Dendritic cell treated with granulocyte-macrophage colony-stimulating factor and Interleukin-4, amounts not matched to agents 40 ng/mL and 50 ng/mL, for 4 days (primary cell): ENCODE data around the gene TMEM150C.
"Not testable (repeated sequence)": the region's sequence is repeated elsewhere in the genome, so short reads cannot be mapped to it uniquely, and the experiment has no call there.

Experiments
- H3K27ac Mint-ChIP-seq: one replicate; pipeline ENCODE4 v1.8.0; 2022; ENCODE audit warnings: mild to moderate bottlenecking, mixed read lengths
- H3K27me3 Mint-ChIP-seq: one replicate; pipeline ENCODE4 v1.8.0; 2022; ENCODE audit warnings: mild to moderate bottlenecking, mixed read lengths
- H3K36me3 Mint-ChIP-seq: one replicate; pipeline ENCODE4 v1.8.0; 2022; ENCODE audit warnings: low read depth, mixed read lengths
- H3K4me1 Mint-ChIP-seq: one replicate; pipeline ENCODE4 v1.8.0; 2022; ENCODE audit warnings: low read depth, mixed read lengths
- H3K4me3 Mint-ChIP-seq: one replicate; pipeline ENCODE4 v1.8.0; 2022; ENCODE audit warnings: mild to moderate bottlenecking, moderate library complexity, mixed read lengths
- H3K9me3 Mint-ChIP-seq: one replicate; pipeline ENCODE4 v1.8.0; 2022; ENCODE audit warnings: mixed read lengths
- intact Hi-C: fragments of 100-400 bp; cut with micrococcal nuclease; formaldehyde crosslinking; loops from one replicate; pipeline ENCODE4 v1.15.0; 2022

TMEM150C gene

DNA sequence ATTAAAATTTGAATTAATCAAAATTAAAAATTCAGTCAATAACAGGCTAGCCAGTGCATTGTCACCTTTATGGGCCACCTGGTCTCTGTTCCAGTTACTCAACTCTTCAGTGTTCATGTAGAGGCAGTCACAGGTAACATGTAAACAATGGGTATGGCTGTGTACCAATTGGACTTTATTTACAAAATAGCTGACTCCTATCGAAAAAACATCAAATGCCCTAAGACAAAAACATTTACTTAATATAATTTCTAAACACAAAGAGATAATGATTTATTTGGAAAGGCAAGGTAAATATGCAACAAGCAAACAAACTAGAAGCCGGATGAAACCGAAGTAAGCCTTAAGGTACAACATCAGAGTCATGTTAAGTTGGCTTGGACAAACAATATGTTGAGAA lies 8.8 kb downstream of the TMEM150C start:
- H3K27ac Mint-ChIP-seq, result no peak overlapping the region
- intact Hi-C loops, result no loop called here
- peaks cover 1% of the 10 kb centered on the region for H3K27me3 Mint-ChIP-seq
- no peaks in the 10 kb centered on the region for H3K36me3 Mint-ChIP-seq
- H3K9me3 Mint-ChIP-seq, result no peaks in the 10 kb centered on the region
- no peak overlapping the region for H3K4me3 Mint-ChIP-seq
- no peaks in the 10 kb centered on the region for H3K4me1 Mint-ChIP-seq

DNA sequence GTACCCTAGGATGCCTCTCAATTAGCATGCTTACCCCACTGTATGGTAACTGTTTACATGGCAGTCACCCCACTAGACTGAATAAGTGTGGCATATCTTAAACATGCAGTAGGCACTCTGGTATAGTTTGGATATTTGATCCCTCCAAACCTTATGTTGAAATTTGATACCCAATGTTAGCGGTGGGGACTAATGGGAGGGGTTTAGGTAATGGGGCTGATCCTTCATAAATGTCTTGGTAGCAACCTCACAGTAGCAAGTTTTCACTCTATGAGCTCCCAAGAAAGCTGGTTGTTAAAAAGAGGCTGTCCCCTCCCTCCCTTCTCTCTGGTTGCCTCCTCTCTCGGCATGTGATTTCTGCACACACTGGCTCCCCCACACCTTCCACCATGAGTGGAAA lies 10.1 kb downstream of the TMEM150C start:
- Mint-ChIP-seq H3K27ac (no peak overlapping the region), H3K4me1 (no peaks in the 10 kb centered on the region), H3K27me3 (no peaks in the 10 kb centered on the region), H3K36me3 (no peaks in the 10 kb centered on the region), H3K4me3 (no peak overlapping the region), H3K9me3 (no peaks in the 10 kb centered on the region)
- intact Hi-C loops, result no loop called here

DNA sequence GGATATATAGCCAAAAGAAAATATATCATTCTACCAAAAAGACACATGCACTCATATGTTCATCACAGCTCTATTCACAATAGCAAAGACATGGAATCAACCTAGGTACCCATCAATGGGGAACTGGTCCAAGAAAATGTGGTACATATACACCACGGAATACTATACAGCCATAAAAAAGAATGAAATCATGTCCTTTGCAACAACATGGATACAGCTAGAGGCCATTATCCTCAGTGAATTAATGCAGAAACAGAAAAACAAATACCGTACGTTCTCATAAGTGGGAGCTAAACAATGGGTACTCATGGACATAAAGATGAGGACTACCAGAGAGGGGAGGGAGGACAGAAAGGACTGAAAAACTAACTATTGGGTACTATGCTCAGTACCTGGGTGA lies 13.9 kb downstream of the TMEM150C start:
- not testable (repeated sequence) for H3K36me3 Mint-ChIP-seq

GRCh38 chr4:82543131-82543530 lies 18.7 kb downstream of the TMEM150C start:
- H3K27me3 Mint-ChIP-seq, result no peaks in the 10 kb centered on the region
- H3K36me3 Mint-ChIP-seq, result no peaks in the 10 kb centered on the region
- H3K9me3 Mint-ChIP-seq, result no peaks in the 10 kb centered on the region
- intact Hi-C loops, result no loop called here
- no peaks in the 10 kb centered on the region for H3K4me1 Mint-ChIP-seq
- no peak overlapping the region for H3K4me3 Mint-ChIP-seq
- no peak overlapping the region for H3K27ac Mint-ChIP-seq

More for the DNA sequence above, 13.9 kb downstream of the TMEM150C start:
- intact Hi-C loops, H3K4me1 Mint-ChIP-seq, H3K27me3 Mint-ChIP-seq, H3K27ac Mint-ChIP-seq, H3K9me3 Mint-ChIP-seq, H3K4me3 Mint-ChIP-seq: not testable (repeated sequence)

DNA sequence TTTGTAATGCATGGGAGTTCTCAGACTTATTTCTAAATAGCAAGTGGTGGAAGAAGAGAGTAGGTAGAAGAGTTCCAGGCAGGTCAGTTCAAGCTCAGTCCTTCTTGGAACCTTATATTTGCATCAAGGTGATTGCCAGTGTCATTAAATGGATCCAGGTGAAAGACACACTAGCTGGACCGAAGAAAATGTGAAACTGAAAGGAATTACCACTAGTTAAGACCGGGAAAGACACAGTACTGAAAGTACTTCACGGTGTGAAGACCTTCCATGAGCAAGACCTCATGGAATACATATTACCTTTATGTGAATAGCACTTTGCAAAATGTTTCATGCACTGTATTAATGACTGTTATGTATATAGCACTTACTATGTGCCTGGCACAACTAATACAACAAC lies 19.1 kb downstream of the TMEM150C start:
- Mint-ChIP-seq H3K27me3 (no peaks in the 10 kb centered on the region), H3K9me3 (no peaks in the 10 kb centered on the region), H3K4me3 (no peak overlapping the region), H3K27ac (no peak overlapping the region), H3K36me3 (no peaks in the 10 kb centered on the region), H3K4me1 (no peaks in the 10 kb centered on the region)
- intact Hi-C loops, result no loop called here

DNA sequence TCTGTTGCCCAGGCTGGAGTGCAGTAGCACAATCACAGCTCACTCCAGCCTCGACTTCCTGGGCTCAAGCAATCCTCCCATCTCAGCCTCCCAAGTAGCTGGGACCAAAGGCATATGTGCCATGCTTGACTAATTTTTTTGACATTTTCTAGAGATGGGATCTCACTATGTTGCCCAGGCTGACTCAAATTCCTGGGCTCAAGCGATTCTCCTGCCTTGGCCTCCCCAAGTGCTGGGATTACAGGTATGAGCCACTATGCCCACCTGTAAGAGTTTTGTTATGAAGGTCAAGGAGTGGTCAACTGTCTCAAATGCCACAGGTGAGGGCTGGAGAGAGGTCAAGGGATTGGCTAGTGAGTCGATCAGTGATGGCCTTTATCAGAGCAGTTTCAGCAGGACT lies 32.5 kb downstream of the TMEM150C start:
- H3K9me3 Mint-ChIP-seq, result no peaks in the 10 kb centered on the region
- no peak overlapping the region for H3K27ac Mint-ChIP-seq
- no peaks in the 10 kb centered on the region for H3K4me1 Mint-ChIP-seq
- intact Hi-C loops, result no loop called here
- no peak overlapping the region for H3K4me3 Mint-ChIP-seq
- no peaks in the 10 kb centered on the region for H3K36me3 Mint-ChIP-seq
- no peaks in the 10 kb centered on the region for H3K27me3 Mint-ChIP-seq

DNA sequence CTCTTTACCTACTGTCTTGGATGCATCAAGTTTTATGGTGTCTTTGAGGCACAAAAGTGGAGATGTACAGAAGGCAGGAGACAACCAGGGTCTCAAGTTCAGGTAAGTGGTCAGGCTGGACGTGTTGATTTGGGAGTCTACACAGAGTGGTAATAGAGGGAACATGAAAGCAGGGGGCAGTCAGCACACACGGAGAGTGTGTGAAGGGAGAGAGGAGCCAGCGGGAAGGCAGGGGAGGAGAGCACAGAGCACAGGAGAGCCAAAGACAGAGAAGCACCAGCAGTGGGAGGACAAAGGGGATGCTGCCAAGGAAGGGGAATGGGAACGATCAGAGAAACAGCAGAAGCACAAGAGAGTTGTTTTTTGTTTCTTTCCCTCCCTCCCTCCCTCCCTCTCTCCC lies 32.9 kb downstream of the TMEM150C start:
- Mint-ChIP-seq H3K27me3 (no peaks in the 10 kb centered on the region), H3K36me3 (no peaks in the 10 kb centered on the region), H3K9me3 (no peaks in the 10 kb centered on the region), H3K4me1 (no peaks in the 10 kb centered on the region), H3K27ac (no peak overlapping the region), H3K4me3 (no peak overlapping the region)
- intact Hi-C loops, result no loop called here

- H3K4me1 Mint-ChIP-seq, result no peaks in the 10 kb centered on the region
- H3K27ac Mint-ChIP-seq, result no peak overlapping the region
- intact Hi-C loops, result no loop called here
- H3K4me3 Mint-ChIP-seq, result no peak overlapping the region
- no peaks in the 10 kb centered on the region for H3K9me3 Mint-ChIP-seq
- no peaks in the 10 kb centered on the region for H3K36me3 Mint-ChIP-seq
- no peaks in the 10 kb centered on the region for H3K27me3 Mint-ChIP-seq
Observed at GRCh38 chr4:82528074-82528473, 33.7 kb downstream of the TMEM150C start.

DNA sequence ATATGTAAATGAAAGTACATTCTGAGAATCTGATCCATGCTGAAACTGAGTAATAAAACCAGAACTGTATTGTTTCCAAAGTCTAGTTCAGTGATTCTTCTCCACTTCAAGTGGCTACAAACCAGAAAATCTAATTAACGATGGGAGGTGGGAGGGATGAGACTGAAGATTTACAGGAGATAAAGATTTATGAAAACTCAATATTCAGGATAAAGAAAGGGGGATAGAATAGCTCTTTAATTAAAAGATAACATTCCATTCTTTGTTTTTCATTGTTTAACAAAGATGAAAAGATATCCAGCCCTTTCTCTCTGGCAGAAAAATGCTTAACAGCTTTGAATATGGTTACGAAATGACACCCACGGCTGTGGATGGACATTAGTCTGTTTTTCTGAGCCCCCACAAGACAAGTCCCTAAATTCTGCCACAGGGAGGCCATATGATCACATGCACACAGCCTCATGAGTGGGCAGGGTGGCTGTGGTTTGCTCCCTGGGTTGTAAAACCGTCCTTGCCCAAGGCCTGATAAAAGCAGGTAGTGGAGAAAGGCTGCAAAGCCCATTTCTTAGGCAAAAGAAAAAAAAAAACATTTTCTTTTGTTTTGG lies 36.4 kb downstream of the TMEM150C start:
- H3K4me3 Mint-ChIP-seq, result no peak overlapping the region
- H3K27ac Mint-ChIP-seq, result no peak overlapping the region
- H3K27me3 Mint-ChIP-seq, result no peaks in the 10 kb centered on the region
- intact Hi-C loops, result no loop called here
- no peaks in the 10 kb centered on the region for H3K4me1 Mint-ChIP-seq
- no peaks in the 10 kb centered on the region for H3K9me3 Mint-ChIP-seq
- H3K36me3 Mint-ChIP-seq, result no peaks in the 10 kb centered on the region

- H3K9me3 Mint-ChIP-seq, result no peaks in the 10 kb centered on the region
- no peaks in the 10 kb centered on the region for H3K27me3 Mint-ChIP-seq
- no peak overlapping the region for H3K4me3 Mint-ChIP-seq
- no peaks in the 10 kb centered on the region for H3K36me3 Mint-ChIP-seq
- no peak overlapping the region for H3K27ac Mint-ChIP-seq
- no peaks in the 10 kb centered on the region for H3K4me1 Mint-ChIP-seq
- intact Hi-C loops, result no loop called here
Observed at GRCh38 chr4:82524570-82525152, 37.1 kb downstream of the TMEM150C start.

DNA sequence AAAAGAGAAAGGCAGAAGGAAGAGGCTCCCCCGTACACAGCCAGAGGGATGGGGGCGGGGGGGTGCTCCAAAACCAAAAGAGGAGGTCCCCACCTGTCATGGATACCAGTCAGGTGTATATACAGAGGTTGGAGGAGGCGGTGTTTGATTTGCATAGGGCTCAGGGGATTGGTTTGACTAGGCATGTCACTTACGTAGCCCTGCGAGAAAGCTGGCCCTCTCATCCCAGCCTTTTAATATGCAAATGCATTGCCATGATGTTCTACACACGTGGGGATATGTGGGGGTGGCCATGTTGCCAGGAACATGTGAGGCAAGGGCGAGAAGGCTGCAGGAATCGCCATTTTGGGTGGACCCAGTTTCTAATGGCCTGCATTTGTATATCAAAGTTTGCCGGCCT lies 38.6 kb downstream of the TMEM150C start:
- H3K27me3 Mint-ChIP-seq, result no peaks in the 10 kb centered on the region
- H3K4me1 Mint-ChIP-seq, result no peaks in the 10 kb centered on the region
- intact Hi-C loops, result no loop called here
- no peaks in the 10 kb centered on the region for H3K36me3 Mint-ChIP-seq
- no peaks in the 10 kb centered on the region for H3K9me3 Mint-ChIP-seq
- H3K4me3 Mint-ChIP-seq, result no peak overlapping the region
- H3K27ac Mint-ChIP-seq, result no peak overlapping the region

DNA sequence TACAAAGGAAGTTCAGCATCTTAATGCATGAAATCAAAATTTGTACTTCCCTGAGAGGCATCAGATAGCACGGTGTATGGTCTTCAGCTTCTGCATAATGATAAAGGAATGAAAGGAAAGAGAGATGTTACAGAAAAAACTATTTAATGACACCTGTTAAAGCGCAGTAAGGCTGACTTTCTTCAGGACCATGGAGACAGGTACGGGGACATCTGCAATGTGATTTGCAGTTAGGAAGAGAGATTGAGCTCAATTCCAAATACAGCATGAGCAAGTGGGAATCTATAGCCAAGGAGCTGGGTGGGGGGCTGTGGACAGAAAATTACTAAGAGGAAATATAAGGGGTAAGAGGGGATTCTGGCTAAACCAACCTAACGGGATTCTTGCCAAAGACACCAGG lies 39.3 kb downstream of the TMEM150C start:
- no peak overlapping the region for H3K4me3 Mint-ChIP-seq
- intact Hi-C loops, result no loop called here
- H3K9me3 Mint-ChIP-seq, result no peaks in the 10 kb centered on the region
- H3K27me3 Mint-ChIP-seq, result no peaks in the 10 kb centered on the region
- H3K36me3 Mint-ChIP-seq, result no peaks in the 10 kb centered on the region
- H3K27ac Mint-ChIP-seq, result no peak overlapping the region
- no peaks in the 10 kb centered on the region for H3K4me1 Mint-ChIP-seq

DNA sequence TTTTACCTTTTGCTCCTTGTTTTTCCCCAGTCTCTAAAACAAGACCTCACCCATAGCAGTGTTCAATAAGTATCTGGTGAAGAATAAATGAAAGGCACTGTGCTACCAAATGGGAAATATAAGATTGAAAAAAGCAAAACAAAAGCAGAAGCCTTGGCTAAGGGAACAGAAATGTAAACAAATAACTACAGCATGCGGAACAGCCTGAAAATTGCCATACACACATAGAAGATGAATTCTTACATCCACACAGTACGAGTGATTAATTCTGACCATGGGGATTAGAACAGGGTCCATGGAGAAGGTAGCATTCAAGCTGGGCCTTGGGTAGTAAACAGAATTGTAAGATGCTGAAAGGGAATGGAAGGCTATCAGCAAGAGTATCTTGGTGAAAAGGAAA lies 40.5 kb downstream of the TMEM150C start:
- Mint-ChIP-seq H3K27me3 (no peaks in the 10 kb centered on the region), H3K36me3 (no peaks in the 10 kb centered on the region), H3K4me3 (no peak overlapping the region), H3K4me1 (no peaks in the 10 kb centered on the region), H3K27ac (no peak overlapping the region), H3K9me3 (no peaks in the 10 kb centered on the region)
- intact Hi-C loops, result no loop called here

DNA sequence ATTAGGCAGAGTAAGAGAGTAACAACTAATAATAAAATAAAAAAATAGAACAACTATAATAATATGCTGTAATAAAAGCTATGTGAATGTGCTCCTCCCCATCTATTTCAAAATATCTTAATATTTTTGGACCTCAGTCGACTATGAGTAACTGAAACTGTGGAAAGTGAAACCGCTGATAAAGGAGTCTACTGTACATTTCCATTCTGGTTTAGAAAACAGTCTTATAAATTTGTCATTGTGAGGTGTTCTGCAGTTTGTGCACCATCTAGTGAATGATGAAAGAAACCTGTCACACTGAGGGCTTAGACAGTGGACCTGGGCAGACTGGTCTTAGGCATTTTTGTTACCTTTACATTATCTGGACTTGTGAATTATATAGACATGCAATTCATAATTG lies 42.0 kb downstream of the TMEM150C start:
- Mint-ChIP-seq H3K4me1 (no peaks in the 10 kb centered on the region), H3K4me3 (no peak overlapping the region), H3K36me3 (no peaks in the 10 kb centered on the region), H3K9me3 (no peaks in the 10 kb centered on the region), H3K27ac (no peak overlapping the region), H3K27me3 (no peaks in the 10 kb centered on the region)
- intact Hi-C loops, result no loop called here

- no peaks in the 10 kb centered on the region for H3K36me3 Mint-ChIP-seq
- intact Hi-C loops, result no loop called here
- no peaks in the 10 kb centered on the region for H3K27me3 Mint-ChIP-seq
- H3K4me1 Mint-ChIP-seq, result no peaks in the 10 kb centered on the region
- no peak overlapping the region for H3K27ac Mint-ChIP-seq
- H3K4me3 Mint-ChIP-seq, result no peak overlapping the region
- no peaks in the 10 kb centered on the region for H3K9me3 Mint-ChIP-seq
Observed at GRCh38 chr4:82519072-82519471, 42.7 kb downstream of the TMEM150C start.
